CD4-positive, alpha-beta memory T cell (primary cell): ENCODE data around the gene IGSF6. TPM values are rescaled to one million over a fixed set of nuclear protein-coding genes. Genes with fewer than 3 reads are reported as not detected.
"Not testable (repeated sequence)": the region's sequence is repeated elsewhere in the genome, so short reads cannot be mapped to it uniquely, and the experiment has no call there.

Experiments used
- CTCF ChIA-PET: fragments of 350-600 bp; sonication (Branson Sonifier 250); formaldehyde crosslinking; loops from one replicate; lab custom pipeline; 2021; ENCODE audit warnings: inconsistent platforms; ENCODE audit not compliant: partially characterized antibody; lab: Charles Lee
- POLR2A ChIA-PET: fragments of 350-600 bp; sonication (Branson Sonifier 250); formaldehyde crosslinking; loops from one replicate; lab custom pipeline; 2021; ENCODE audit not compliant: partially characterized antibody; lab: Charles Lee
- DNase-seq, 5 donors: peaks; one replicate each; pipeline versions ENCODE4 v3.0.0 to v3.0.0-alpha.2; 2020 to 2022; ENCODE audit warnings: mixed read lengths in 1 of 5
- H3K27ac ChIP-seq: one replicate; pipeline ENCODE4 v1.7.0; 2013; ENCODE audit warnings: low read depth, low read length
- H3K27me3 ChIP-seq: 2 replicates; pipeline ENCODE4 v1.7.0; 2013; ENCODE audit warnings: mild to moderate bottlenecking, low read length, moderate library complexity; ENCODE audit not compliant: insufficient read depth
- H3K36me3 ChIP-seq: 2 replicates; pipeline ENCODE4 v1.7.0; 2013; ENCODE audit warnings: mild to moderate bottlenecking, low read length, moderate library complexity; ENCODE audit not compliant: insufficient read depth
- H3K4me1 ChIP-seq: 2 replicates; pipeline ENCODE4 v1.7.0; 2013; ENCODE audit warnings: mild to moderate bottlenecking, low read length, moderate library complexity; ENCODE audit not compliant: insufficient read depth
- H3K4me3 ChIP-seq, 2 donors: one replicate each; pipeline ENCODE4 v1.7.0; 2013; ENCODE audit warnings: low read length in 2 of 2, mild to moderate bottlenecking in 1 of 2
- H3K9me3 ChIP-seq, 2 donors: one replicate each; pipeline ENCODE4 v1.7.0; 2013; ENCODE audit warnings: low read length in 2 of 2, control low read depth in 1 of 2; ENCODE audit not compliant: control insufficient read depth in 1 of 2
- H3K27ac Mint-ChIP-seq, 7 donors: one replicate each; pipeline ENCODE4 v1.8.0; 2020 to 2021; ENCODE audit warnings: mixed read lengths in 7 of 7, mild to moderate bottlenecking in 6 of 7, inconsistent platforms in 3 of 7, moderate library complexity in 3 of 7
- H3K27me3 Mint-ChIP-seq, 2 donors: one replicate each; pipeline ENCODE4 v1.8.0; 2020 to 2021; ENCODE audit warnings: mixed read lengths in 2 of 2
- H3K36me3 Mint-ChIP-seq, 2 donors: one replicate each; pipeline ENCODE4 v1.8.0; 2020 to 2021; ENCODE audit warnings: mixed read lengths in 2 of 2, inconsistent platforms in 1 of 2, mild to moderate bottlenecking in 1 of 2
- H3K4me1 Mint-ChIP-seq, 4 donors: one replicate each; pipeline ENCODE4 v1.8.0; 2020 to 2021; ENCODE audit warnings: mixed read lengths in 4 of 4, mild to moderate bottlenecking in 1 of 4
- H3K4me3 Mint-ChIP-seq, 8 donors: one replicate each; pipeline ENCODE4 v1.8.0; 2020 to 2021; ENCODE audit warnings: mixed read lengths in 8 of 8, mild to moderate bottlenecking in 7 of 8, moderate library complexity in 6 of 8, inconsistent platforms in 3 of 8
- H3K9me3 Mint-ChIP-seq, 8 donors: one replicate each; pipeline ENCODE4 v1.8.0; 2020 to 2021; ENCODE audit warnings: mixed read lengths in 8 of 8, mild to moderate bottlenecking in 5 of 8, inconsistent platforms in 3 of 8, moderate library complexity in 1 of 8
- intact Hi-C: fragments of 100-400 bp; cut with micrococcal nuclease; formaldehyde crosslinking; loops from one replicate; pipeline ENCODE4 v1.15.1; 2023
- polyA plus RNA-seq, 2 donors: library from polyadenylated mRNA; unstranded; fragments of 300-500 nt; fragmentation: Illumina TruSeq; gene quantifications; one replicate each; pipeline ENCODE4 v1.2.3, GENCODE V29; 2021
- total RNA-seq, 2 experiments: library from RNA; stranded (reverse); gene quantifications; one replicate each; pipeline ENCODE4 v1.2.3, GENCODE V29; 2021

The IGSF6 gene
- total and polyA plus RNA-seq, 4 experiments from 2014 or later = 0.13 to 5.1 (median 2.1) TPM

GRCh38 chr16:21641916-21642315 lies 10.5 kb downstream of the IGSF6 start:
- Mint-ChIP-seq H3K9me3 (no peaks in the 10 kb centered on the region), H3K4me1 (peaks cover 30 to 65% (median 51%) of the 10 kb centered on the region in 4 donors), H3K4me3 (no peak overlapping the region), H3K27me3 (no peaks in the 10 kb centered on the region), H3K27ac (peak overlapping the region in 2 of 7 donors; percentile 22 to 38), H3K36me3 (peaks cover 0 to 6% of the 10 kb centered on the region in 2 donors)
- no peak for DNase-seq
- H3K27ac ChIP-seq = no peak overlapping the region
- peaks cover 68% of the 10 kb centered on the region for H3K4me1 ChIP-seq
- intact Hi-C loops = loop anchor here (2.0 kb wide), 1 partner anchor 1419 kb away; no protein-coding TSS in a partner anchor
- ChIA-PET POLR2A (interaction anchor here (0.8 to 3.8 kb wide), 5 partner anchors 15 to 67 kb away, joined by 3 to 21 read pairs (median 5); no protein-coding TSS in a partner anchor), CTCF (interaction anchor here (1.2 to 7.1 kb wide), 7 partner anchors 15 to 67 kb away, joined by 3 to 105 read pairs (median 8); partner anchors contain the start of gene METTL9)
- H3K4me3 ChIP-seq = no peak overlapping the region
- H3K36me3 ChIP-seq = no peaks in the 10 kb centered on the region
- no peaks in the 10 kb centered on the region for H3K27me3 ChIP-seq
- H3K9me3 ChIP-seq = no peaks in the 10 kb centered on the region

GRCh38 chr16:21639493-21639892 lies 12.9 kb downstream of the IGSF6 start:
- H3K9me3 ChIP-seq = no peaks in the 10 kb centered on the region
- no peak for DNase-seq
- H3K4me3 ChIP-seq = no peak overlapping the region
- no peaks in the 10 kb centered on the region for H3K36me3 ChIP-seq
- peaks cover 46% of the 10 kb centered on the region for H3K4me1 ChIP-seq
- peaks cover 19 to 58% (median 43%) of the 10 kb centered on the region in 4 donors for H3K4me1 Mint-ChIP-seq
- no peaks in the 10 kb centered on the region for H3K27me3 ChIP-seq
- H3K9me3 Mint-ChIP-seq = no peaks in the 10 kb centered on the region
- intact Hi-C loops = no loop called here
- peak overlapping the region in 2 of 8 donors; percentile 5 to 27 for H3K4me3 Mint-ChIP-seq
- H3K27ac Mint-ChIP-seq = peak overlapping the region in 5 of 7 donors; percentile 25 to 70 (median 41)
- peaks cover 7 to 21% of the 10 kb centered on the region in 2 donors for H3K36me3 Mint-ChIP-seq
- no peaks in the 10 kb centered on the region for H3K27me3 Mint-ChIP-seq
- ChIA-PET POLR2A (interaction anchor here (1.6 to 3.8 kb wide), 8 partner anchors 14 to 120 kb away, joined by 4 to 21 read pairs (median 12); partner anchors contain the start of gene METTL9), CTCF (interaction anchor here (0.6 to 7.1 kb wide), 19 partner anchors 10 to 81 kb away, joined by 3 to 105 read pairs (median 5); no protein-coding TSS in a partner anchor)
- no peak overlapping the region for H3K27ac ChIP-seq

GRCh38 chr16:21638573-21638975 lies 13.8 kb downstream of the IGSF6 start:
- Mint-ChIP-seq H3K27ac (peak overlapping the region; percentile 10 to 92 (median 70)), H3K27me3 (no peaks in the 10 kb centered on the region), H3K9me3 (no peaks in the 10 kb centered on the region), H3K4me3 (peak overlapping the region in 7 of 8 donors; percentile 22 to 79 (median 59)), H3K4me1 (peaks cover 19 to 50% (median 37%) of the 10 kb centered on the region in 4 donors), H3K36me3 (peaks cover 11 to 28% of the 10 kb centered on the region in 2 donors)
- Histone ChIP-seq H3K4me3 (no peak overlapping the region), H3K27ac (no peak overlapping the region), H3K9me3 (no peaks in the 10 kb centered on the region), H3K4me1 (peaks cover 38% of the 10 kb centered on the region), H3K27me3 (no peaks in the 10 kb centered on the region), H3K36me3 (peaks cover 4% of the 10 kb centered on the region)
- POLR2A ChIA-PET = interaction anchor here (0.6 to 3.8 kb wide), 8 partner anchors 8 to 183 kb away, joined by 3 to 21 read pairs (median 12); partner anchors contain the start of gene METTL9
- intact Hi-C loops = no loop called here
- CTCF ChIA-PET = interaction anchor here (0.7 to 7.1 kb wide), 14 partner anchors 9 to 73 kb away, joined by 3 to 105 read pairs (median 6); no protein-coding TSS in a partner anchor
- peak in 4 of 5 donors; percentile 25 to 41 (median 32) for DNase-seq

GRCh38 chr16:21637032-21637968 lies 15.1 kb downstream of the IGSF6 start:
- Mint-ChIP-seq H3K9me3 (no peaks in the 10 kb centered on the region), H3K4me1 (peaks cover 19 to 52% (median 37%) of the 10 kb centered on the region in 4 donors), H3K27ac (peak overlapping the region in 6 of 7 donors; percentile 10 to 75 (median 69)), H3K27me3 (no peaks in the 10 kb centered on the region), H3K36me3 (peaks cover 11 to 35% of the 10 kb centered on the region in 2 donors), H3K4me3 (no peak overlapping the region)
- ChIA-PET POLR2A (interaction anchor here (2.1 to 3.6 kb wide), 5 partner anchors 9 to 38 kb away, joined by 10 to 14 read pairs (median 13); partner anchors contain the start of gene METTL9), CTCF (interaction anchor here (0.9 to 7.1 kb wide), 8 partner anchors 8 to 71 kb away, joined by 3 to 105 read pairs (median 5); no protein-coding TSS in a partner anchor)
- Histone ChIP-seq H3K36me3 (peaks cover 4% of the 10 kb centered on the region), H3K9me3 (no peaks in the 10 kb centered on the region), H3K27ac (no peak overlapping the region), H3K27me3 (no peaks in the 10 kb centered on the region), H3K4me1 (peaks cover 38% of the 10 kb centered on the region), H3K4me3 (no peak overlapping the region)
- no peak for DNase-seq
- intact Hi-C loops = no loop called here

GRCh38 chr16:21635694-21636093 lies 16.7 kb downstream of the IGSF6 start:
- H3K4me3 ChIP-seq, H3K27me3 Mint-ChIP-seq, POLR2A ChIA-PET, H3K9me3 Mint-ChIP-seq, H3K4me3 Mint-ChIP-seq, intact Hi-C loops, H3K36me3 ChIP-seq, H3K27ac ChIP-seq, DNase-seq, H3K9me3 ChIP-seq, H3K27me3 ChIP-seq, CTCF ChIA-PET: not testable (repeated sequence)
- peaks cover 35% of the 10 kb centered on the region for H3K4me1 ChIP-seq
- H3K36me3 Mint-ChIP-seq = peaks cover 11 to 37% of the 10 kb centered on the region in 2 donors
- peak overlapping the region in 3 of 7 donors; percentile 19 to 81 (median 58) for H3K27ac Mint-ChIP-seq
- H3K4me1 Mint-ChIP-seq = peaks cover 19 to 57% (median 38%) of the 10 kb centered on the region in 4 donors

GRCh38 chr16:21634216-21634615 lies 18.2 kb downstream of the IGSF6 start:
- ChIA-PET CTCF (no interaction called here), POLR2A (interaction anchor here (1.5 kb wide), 1 partner anchor 12 kb away, joined by 5 read pairs; no protein-coding TSS in a partner anchor)
- H3K4me1 ChIP-seq = peaks cover 22% of the 10 kb centered on the region
- peaks cover 17 to 51% (median 34%) of the 10 kb centered on the region in 4 donors for H3K4me1 Mint-ChIP-seq
- H3K36me3 Mint-ChIP-seq = peaks cover 17 to 44% of the 10 kb centered on the region in 2 donors
- no peaks in the 10 kb centered on the region for H3K27me3 ChIP-seq
- no peak for DNase-seq
- H3K4me3 ChIP-seq = no peak overlapping the region
- H3K9me3 ChIP-seq = no peaks in the 10 kb centered on the region
- H3K27ac Mint-ChIP-seq = peak overlapping the region in 2 of 7 donors; percentile 23 to 87
- intact Hi-C loops = no loop called here
- no peak overlapping the region for H3K27ac ChIP-seq
- H3K27me3 Mint-ChIP-seq = no peaks in the 10 kb centered on the region
- H3K4me3 Mint-ChIP-seq = no peak overlapping the region
- no peaks in the 10 kb centered on the region for H3K9me3 Mint-ChIP-seq
- H3K36me3 ChIP-seq = peaks cover 9% of the 10 kb centered on the region
